ENCODE data around the gene RSPH1.

Gene RSPH1

GRCh38 chr21:42496120-42496838 is at the start of gene RSPH1:
RSPH1 (minus strand) TSS chr21:42496224; CDS start chr21:42496186, 38 bp downstream.
- DNase-seq, result peak; percentile 96

- DNase-seq, result no peak
Observed at GRCh38 chr21:42545745-42546144, 49.7 kb upstream of the RSPH1 start.

- no peak for DNase-seq
Observed at GRCh38 chr21:42545317-42545716, 49.3 kb upstream of the RSPH1 start.

GRCh38 chr21:42544544-42544943 is 48.5 kb upstream of the RSPH1 start:
- no peak for DNase-seq

- no peak for DNase-seq
Observed at GRCh38 chr21:42543106-42543847, 47.3 kb upstream of the RSPH1 start.

- DNase-seq, result no peak
Observed at GRCh38 chr21:42542596-42542995, 46.6 kb upstream of the RSPH1 start.

GRCh38 chr21:42542196-42542595 is 46.2 kb upstream of the RSPH1 start:
- no peak for DNase-seq

GRCh38 chr21:42541618-42542017 is 45.6 kb upstream of the RSPH1 start:
- DNase-seq, result no peak

- no peak for DNase-seq
Observed at GRCh38 chr21:42541174-42541573, 45.1 kb upstream of the RSPH1 start.

- no peak for DNase-seq
Observed at GRCh38 chr21:42540396-42540795, 44.4 kb upstream of the RSPH1 start.

GRCh38 chr21:42539931-42540343 is 43.9 kb upstream of the RSPH1 start:
- no peak for DNase-seq

GRCh38 chr21:42539342-42539741 is 43.3 kb upstream of the RSPH1 start:
- DNase-seq, result no peak

- no peak for DNase-seq
Observed at GRCh38 chr21:42538479-42539275, 42.7 kb upstream of the RSPH1 start.

- DNase-seq, result no peak
Observed at GRCh38 chr21:42537106-42537742, 41.2 kb upstream of the RSPH1 start.

- no peak for DNase-seq
Observed at GRCh38 chr21:42536601-42537000, 40.6 kb upstream of the RSPH1 start.

GRCh38 chr21:42535602-42536171 is 39.7 kb upstream of the RSPH1 start:
- no peak for DNase-seq

GRCh38 chr21:42534421-42535378 is 38.7 kb upstream of the RSPH1 start:
- DNase-seq, result no peak

GRCh38 chr21:42533963-42534355 is 37.9 kb upstream of the RSPH1 start:
- no peak for DNase-seq

- no peak for DNase-seq
Observed at GRCh38 chr21:42533306-42533962, 37.4 kb upstream of the RSPH1 start.

- no peak for DNase-seq
Observed at GRCh38 chr21:42532466-42533181, 36.6 kb upstream of the RSPH1 start.

All from NCI-H226 (cell line).